Astrocyte (in vitro differentiated cells and primary cell): ENCODE measurements around the gene GARIN5B.

Experiments used
- CTCF ChIP-seq: IDR thresholded peaks from 2 replicates; pipeline ENCODE4 v1.5.1; 2011; ENCODE audit warnings: low read depth, mild to moderate bottlenecking, inconsistent platforms, low read length, moderate library complexity; ENCODE audit not compliant: insufficient read depth
- EZH2 ChIP-seq: IDR thresholded peaks from 2 replicates; pipeline ENCODE4 v1.6.1; 2012; ENCODE audit warnings: mild to moderate bottlenecking, low read length, inconsistent platforms; ENCODE audit not compliant: insufficient read depth

- TF ChIP-seq CTCF, result no peak
- TF ChIP-seq EZH2, result no peak
Measured at GRCh38 chr19:55324662-55325061, 38.4 kb downstream of the GARIN5B start.
